Neural cell (in vitro differentiated cells): ENCODE results near the gene PGM2L1. TPM values are rescaled to one million over a fixed set of nuclear protein-coding genes. Genes with fewer than 3 reads are reported as not detected.

Source experiments
- H2AFZ ChIP-seq: fragments of 200-600, 300-800 bp; sonication (generic), shearing (Covaris generic); 2 replicates; pipeline ENCODE4 v1.6.0; 2014; ENCODE audit warnings: low read depth, mild to moderate bottlenecking, antibody characterized with exemption, low read length, moderate library complexity
- H3F3A ChIP-seq: fragments of 200-600 bp; shearing (Covaris generic); 2 replicates; pipeline ENCODE4 v1.6.1; 2016; ENCODE audit warnings: mild to moderate bottlenecking, moderate library complexity, mixed read lengths, antibody characterized with exemption, low read length; ENCODE audit not compliant: insufficient read depth, poor library complexity, severe bottlenecking
- H3K27ac ChIP-seq: fragments of 200-600, 300-800 bp; sonication (generic), shearing (Covaris generic); 2 replicates; pipeline ENCODE4 v1.5.1; 2014; ENCODE audit warnings: mild to moderate bottlenecking, low read length, moderate library complexity
- H3K27me3 ChIP-seq: fragments of 300-800, 200-600 bp; sonication (generic), shearing (Covaris generic); 2 replicates; pipeline ENCODE4 v1.6.0; 2014; ENCODE audit warnings: mild to moderate bottlenecking, low read depth, low read length, moderate library complexity; ENCODE audit not compliant: insufficient read depth
- H3K36me3 ChIP-seq: fragments of 300-800, 200-600 bp; sonication (generic), shearing (Covaris generic); 2 replicates; pipeline ENCODE4 v1.5.1; 2014; ENCODE audit warnings: mild to moderate bottlenecking, antibody characterized with exemption, low read length, moderate library complexity; ENCODE audit not compliant: insufficient read depth
- H3K4me2 ChIP-seq: fragments of 300-800, 200-600 bp; sonication (generic), shearing (Covaris generic); 2 replicates; pipeline ENCODE4 v1.6.0; 2014; ENCODE audit warnings: mild to moderate bottlenecking, low read length
- H3K4me3 ChIP-seq: fragments of 300-800, 200-600 bp; sonication (generic), shearing (Covaris generic); 2 replicates; pipeline ENCODE4 v1.5.1; 2014; ENCODE audit warnings: mild to moderate bottlenecking, low read length, moderate library complexity
- H3K79me2 ChIP-seq: fragments of 200-600 bp; shearing (Covaris generic); replicated peaks from 2 replicates; pipeline ENCODE4 v1.6.0; 2014; ENCODE audit warnings: mild to moderate bottlenecking, low read length, moderate library complexity; ENCODE audit not compliant: insufficient read depth
- H3K9ac ChIP-seq: fragments of 300-800, 200-600 bp; sonication (generic), shearing (Covaris generic); 2 replicates; pipeline ENCODE4 v1.6.1; 2016; ENCODE audit warnings: mild to moderate bottlenecking, low read length, mixed read lengths
- H3K9me2 ChIP-seq: fragments of 200-600 bp; shearing (Covaris generic); 2 replicates; pipeline ENCODE4 v1.6.1; 2016; ENCODE audit warnings: mild to moderate bottlenecking, low read length, mixed read lengths; ENCODE audit not compliant: insufficient read depth
- H3K9me3 ChIP-seq: fragments of 200-600, 300-800 bp; sonication (generic), shearing (Covaris generic); 2 replicates; pipeline ENCODE4 v1.6.1; 2016; ENCODE audit warnings: mild to moderate bottlenecking, mixed run types, low read length, moderate library complexity, mixed read lengths
- H4K20me1 ChIP-seq: fragments of 200-600 bp; shearing (Covaris generic); 2 replicates; pipeline ENCODE4 v1.6.1; 2016; ENCODE audit warnings: mild to moderate bottlenecking, mixed run types; ENCODE audit not compliant: insufficient read depth
- EP300 ChIP-seq: fragments of 450-650 bp; conservative IDR thresholded peaks from 2 replicates; pipeline ENCODE4 v1.6.1; 2014; ENCODE audit warnings: antibody characterized with exemption, mild to moderate bottlenecking, moderate library complexity; ENCODE audit not compliant: poor library complexity, severe bottlenecking
- EZH2 ChIP-seq: fragments of 200-600, 300-800 bp; shearing (Covaris generic), sonication (generic); IDR thresholded peaks from 2 replicates; pipeline ENCODE4 v1.6.1; 2014; ENCODE audit warnings: antibody characterized with exemption, low read length, borderline replicate concordance, mild to moderate bottlenecking; ENCODE audit not compliant: insufficient read depth, poor library complexity, severe bottlenecking
- MXI1 ChIP-seq: fragments of 450-650 bp; conservative IDR thresholded peaks from 2 replicates; pipeline ENCODE4 v1.6.1; 2014; ENCODE audit warnings: antibody characterized with exemption, mild to moderate bottlenecking; ENCODE audit not compliant: poor library complexity, severe bottlenecking
- POLR2AphosphoS5 ChIP-seq: IDR thresholded peaks from 2 replicates; pipeline ENCODE4 v1.6.1; 2012
- RAD21 ChIP-seq: fragments of 450-650 bp; conservative IDR thresholded peaks from 2 replicates; pipeline ENCODE4 v1.6.1; 2014; ENCODE audit warnings: antibody characterized with exemption, mild to moderate bottlenecking, moderate library complexity
- REST ChIP-seq: IDR thresholded peaks from 2 replicates; pipeline ENCODE4 v1.6.1; 2012; ENCODE audit warnings: borderline replicate concordance
- SMC3 ChIP-seq: fragments of 450-650 bp; conservative IDR thresholded peaks from 2 replicates; pipeline ENCODE4 v1.6.1; 2014; ENCODE audit warnings: antibody characterized with exemption, mild to moderate bottlenecking, moderate library complexity; ENCODE audit not compliant: poor library complexity
- TAF1 ChIP-seq: IDR thresholded peaks from 2 replicates; pipeline ENCODE4 v1.6.1; 2012; ENCODE audit warnings: low read depth
- polyA plus RNA-seq: library from polyadenylated mRNA; depleted of rRNA; stranded (reverse); fragments of >200 nt; gene quantifications from 2 replicates; pipeline ENCODE4 v1.2.3, GENCODE V29; 2014
- TF ChIP-seq, protein P1 (sequence below): fragments of 450-650 bp; IDR thresholded peaks from 2 replicates; pipeline ENCODE4 v1.5.1; 2014; ENCODE audit warnings: antibody characterized with exemption, mild to moderate bottlenecking, moderate library complexity; ENCODE audit not compliant: poor library complexity, severe bottlenecking

Gene PGM2L1
- polyA plus RNA-seq, 1 donor from 2014 or later: 95.0 TPM

- H2AFZ ChIP-seq: no peak overlapping the region
- H3K27ac ChIP-seq: no peak overlapping the region
- no peaks in the 10 kb centered on the region for H4K20me1 ChIP-seq
- H3K9ac ChIP-seq: no peak overlapping the region
- H3K27me3 ChIP-seq: no peaks in the 10 kb centered on the region
- H3K4me3 ChIP-seq: no peak overlapping the region
- no peaks in the 10 kb centered on the region for H3K9me3 ChIP-seq
- no peak for TF ChIP-seq RAD21
- TF ChIP-seq MXI1: no peak
- TF ChIP-seq REST: no peak
- TF ChIP-seq POLR2AphosphoS5: no peak
- TF ChIP-seq, protein P1, sequence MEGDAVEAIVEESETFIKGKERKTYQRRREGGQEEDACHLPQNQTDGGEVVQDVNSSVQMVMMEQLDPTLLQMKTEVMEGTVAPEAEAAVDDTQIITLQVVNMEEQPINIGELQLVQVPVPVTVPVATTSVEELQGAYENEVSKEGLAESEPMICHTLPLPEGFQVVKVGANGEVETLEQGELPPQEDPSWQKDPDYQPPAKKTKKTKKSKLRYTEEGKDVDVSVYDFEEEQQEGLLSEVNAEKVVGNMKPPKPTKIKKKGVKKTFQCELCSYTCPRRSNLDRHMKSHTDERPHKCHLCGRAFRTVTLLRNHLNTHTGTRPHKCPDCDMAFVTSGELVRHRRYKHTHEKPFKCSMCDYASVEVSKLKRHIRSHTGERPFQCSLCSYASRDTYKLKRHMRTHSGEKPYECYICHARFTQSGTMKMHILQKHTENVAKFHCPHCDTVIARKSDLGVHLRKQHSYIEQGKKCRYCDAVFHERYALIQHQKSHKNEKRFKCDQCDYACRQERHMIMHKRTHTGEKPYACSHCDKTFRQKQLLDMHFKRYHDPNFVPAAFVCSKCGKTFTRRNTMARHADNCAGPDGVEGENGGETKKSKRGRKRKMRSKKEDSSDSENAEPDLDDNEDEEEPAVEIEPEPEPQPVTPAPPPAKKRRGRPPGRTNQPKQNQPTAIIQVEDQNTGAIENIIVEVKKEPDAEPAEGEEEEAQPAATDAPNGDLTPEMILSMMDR: no peak
- TF ChIP-seq EZH2: no peak
- TF ChIP-seq TAF1: no peak
- TF ChIP-seq EP300: no peak
- TF ChIP-seq SMC3: no peak
- H3K9me2 ChIP-seq: no peaks in the 10 kb centered on the region
- H3K36me3 ChIP-seq: peaks cover 26% of the 10 kb centered on the region
- H3K4me2 ChIP-seq: no peak overlapping the region
- no peaks in the 10 kb centered on the region for H3K79me2 ChIP-seq
- H3F3A ChIP-seq: no peaks in the 10 kb centered on the region
Observed at GRCh38 chr11:74341921-74342320, 56.3 kb downstream of the PGM2L1 start.

DNA sequence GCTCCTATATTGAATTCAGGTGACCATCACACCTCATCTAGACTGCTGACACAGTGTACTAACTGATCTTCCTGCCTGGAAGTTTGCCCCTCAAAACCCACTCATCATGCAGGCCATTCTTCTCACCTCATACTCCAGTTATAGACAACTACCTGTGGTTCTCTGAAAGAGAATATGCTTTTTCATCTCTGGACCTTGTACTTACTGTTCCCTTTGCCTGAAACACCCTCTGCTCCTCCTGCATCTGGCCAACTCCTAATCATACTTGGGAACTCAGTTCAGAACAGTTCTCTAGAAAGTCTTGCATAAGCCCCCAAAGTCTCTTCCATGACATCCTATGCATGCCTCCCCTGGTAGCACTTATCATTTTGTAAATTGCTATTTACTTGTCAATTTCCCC, 58.6 kb downstream of the PGM2L1 start:
- Histone ChIP-seq H4K20me1 (no peaks in the 10 kb centered on the region), H3K9me3 (no peaks in the 10 kb centered on the region), H3K4me2 (no peak overlapping the region), H3K27ac (no peak overlapping the region), H3K4me3 (no peak overlapping the region), H2AFZ (no peak overlapping the region), H3K36me3 (peaks cover 21% of the 10 kb centered on the region), H3K9ac (no peak overlapping the region), H3F3A (no peaks in the 10 kb centered on the region), H3K27me3 (no peaks in the 10 kb centered on the region), H3K9me2 (no peaks in the 10 kb centered on the region), H3K79me2 (no peaks in the 10 kb centered on the region)
- TF ChIP-seq SMC3 (no peak), EP300 (no peak), EZH2 (no peak), REST (no peak), RAD21 (no peak), TAF1 (no peak), POLR2AphosphoS5 (no peak), MXI1 (no peak)
- TF ChIP-seq, protein P1: no peak
